KOPT-K1 (cell line): ENCODE data around the gene ZCWPW1.

Source experiments
- H3K27ac ChIP-seq: fragments of 200-600 bp; sonication (generic); 2 replicates; pipeline ENCODE4 v1.5.1; 2016; ENCODE audit warnings: antibody characterized with exemption, mild to moderate bottlenecking, low read depth, low read length; ENCODE audit not compliant: poor library complexity, severe bottlenecking
- H3K36me3 ChIP-seq: fragments of 200-600 bp; sonication (generic); 2 replicates; pipeline ENCODE4 v1.5.1; 2017; ENCODE audit warnings: antibody characterized with exemption, mild to moderate bottlenecking, low read length, moderate library complexity; ENCODE audit not compliant: insufficient read depth
- H3K9me3 ChIP-seq: fragments of 200-600 bp; sonication (generic); 2 replicates; pipeline ENCODE4 v1.5.1; 2017; ENCODE audit warnings: antibody characterized with exemption, low read length, mild to moderate bottlenecking; ENCODE audit not compliant: insufficient read depth, poor library complexity, severe bottlenecking

Gene ZCWPW1

GRCh38 chr7:100430493-100431285, 2.2 kb upstream of the ZCWPW1 start:
- Histone ChIP-seq H3K36me3 (peaks cover 51% of the 10 kb centered on the region), H3K27ac (peak overlapping the region; percentile 99), H3K9me3 (peaks cover 6% of the 10 kb centered on the region)

DNA sequence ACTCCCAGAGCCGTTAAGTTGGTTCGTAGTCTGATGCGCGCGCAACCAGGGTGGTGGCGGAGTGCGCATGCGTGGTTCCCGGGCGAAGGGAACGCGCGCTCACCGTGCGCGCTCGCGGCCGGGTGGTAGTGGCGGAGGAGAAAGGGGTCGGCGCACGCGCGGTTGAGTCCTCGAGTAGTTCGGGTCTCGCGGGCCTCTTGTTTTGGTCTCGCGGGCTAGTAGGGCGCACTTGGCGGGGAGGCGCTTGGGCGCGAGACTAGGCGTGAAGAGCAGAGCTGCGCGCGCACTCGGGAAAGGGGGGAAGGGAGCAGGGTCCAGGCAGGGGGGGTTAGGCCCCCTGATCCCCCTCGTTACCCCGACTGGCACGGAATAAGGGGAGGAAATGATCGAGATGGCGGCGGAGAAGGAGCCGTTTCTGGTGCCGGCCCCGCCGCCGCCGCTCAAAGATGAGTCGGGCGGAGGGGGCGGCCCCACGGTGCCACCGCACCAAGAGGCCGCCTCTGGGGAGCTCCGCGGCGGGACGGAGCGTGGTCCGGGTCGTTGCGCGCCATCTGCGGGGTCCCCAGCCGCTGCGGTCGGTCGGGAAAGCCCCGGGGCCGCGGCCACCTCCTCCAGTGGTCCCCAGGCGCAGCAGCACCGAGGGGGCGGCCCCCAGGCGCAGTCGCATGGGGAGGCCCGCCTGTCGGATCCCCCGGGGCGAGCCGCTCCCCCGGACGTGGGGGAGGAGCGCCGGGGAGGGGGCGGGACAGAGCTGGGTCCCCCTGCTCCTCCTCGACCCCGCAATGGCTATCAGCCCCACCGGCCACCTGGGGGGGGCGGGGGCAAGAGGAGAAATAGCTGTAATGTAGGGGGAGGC, 1.4 kb upstream of the ZCWPW1 start, which contains the start of gene MEPCE:
MEPCE (plus strand) TSS at position 195 of the 856 bp plus-strand sequence; CDS start at position 383, 188 bp downstream.
- H3K9me3 ChIP-seq = peaks cover 6% of the 10 kb centered on the region
- peaks cover 43% of the 10 kb centered on the region for H3K36me3 ChIP-seq
- H3K27ac ChIP-seq = peak within 1 kb of the TSS; percentile 99

- Histone ChIP-seq H3K36me3 (peaks cover 35% of the 10 kb centered on the region), H3K27ac (peak overlapping the region; percentile 99), H3K9me3 (peaks cover 6% of the 10 kb centered on the region)
Measured at GRCh38 chr7:100428967-100429636, 599 bp upstream of the ZCWPW1 start.

DNA sequence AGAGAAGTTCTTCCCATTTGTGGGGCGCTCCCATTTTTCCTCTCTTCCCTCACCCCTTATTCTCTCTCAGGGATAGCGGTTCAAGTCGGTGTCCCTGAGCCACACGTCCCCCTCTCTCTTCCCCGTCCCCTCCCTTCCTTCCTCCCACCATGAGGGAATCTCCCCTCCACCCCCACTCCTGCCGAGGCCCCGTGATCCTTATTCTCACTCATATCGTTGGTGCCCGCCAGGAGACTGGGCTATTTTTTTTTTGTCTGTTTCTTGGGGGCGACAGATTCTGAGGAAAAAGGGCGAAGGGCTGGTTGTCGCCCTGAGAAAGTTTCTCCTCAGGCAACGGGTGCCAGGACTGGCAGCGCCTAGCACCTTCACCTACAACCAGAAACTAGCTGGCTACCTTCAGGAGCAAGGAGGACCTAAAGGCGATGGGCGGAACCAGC, 723 bp downstream of the ZCWPW1 start:
- peak overlapping the region; percentile 99 for H3K27ac ChIP-seq
- H3K9me3 ChIP-seq = peaks cover 6% of the 10 kb centered on the region
- H3K36me3 ChIP-seq = peaks cover 22% of the 10 kb centered on the region

- Histone ChIP-seq H3K27ac (no peak overlapping the region), H3K36me3 (peaks cover 10% of the 10 kb centered on the region), H3K9me3 (peaks cover 6% of the 10 kb centered on the region)
Measured at GRCh38 chr7:100426516-100426915, 2.0 kb downstream of the ZCWPW1 start.

DNA sequence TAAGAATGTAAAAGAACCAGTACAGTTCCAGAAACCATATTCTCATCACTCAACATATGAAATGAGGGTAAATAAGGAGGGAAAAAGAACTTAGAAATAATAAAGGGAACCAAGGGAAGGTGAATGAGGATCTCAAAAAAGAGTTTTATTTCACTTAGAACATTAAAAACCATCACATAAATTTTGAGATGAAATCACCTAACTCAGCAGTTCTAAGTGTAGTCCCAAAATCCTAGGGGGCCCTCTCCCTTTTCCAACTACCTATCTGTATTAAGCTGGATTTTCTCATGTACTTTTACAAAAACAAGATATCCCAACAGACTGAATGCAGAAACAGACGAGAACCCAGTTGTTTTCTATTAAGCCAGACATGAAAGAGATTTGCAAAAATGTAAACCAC, 3.2 kb downstream of the ZCWPW1 start:
- no peaks in the 10 kb centered on the region for H3K36me3 ChIP-seq
- peaks cover 6% of the 10 kb centered on the region for H3K9me3 ChIP-seq
- H3K27ac ChIP-seq = no peak overlapping the region

DNA sequence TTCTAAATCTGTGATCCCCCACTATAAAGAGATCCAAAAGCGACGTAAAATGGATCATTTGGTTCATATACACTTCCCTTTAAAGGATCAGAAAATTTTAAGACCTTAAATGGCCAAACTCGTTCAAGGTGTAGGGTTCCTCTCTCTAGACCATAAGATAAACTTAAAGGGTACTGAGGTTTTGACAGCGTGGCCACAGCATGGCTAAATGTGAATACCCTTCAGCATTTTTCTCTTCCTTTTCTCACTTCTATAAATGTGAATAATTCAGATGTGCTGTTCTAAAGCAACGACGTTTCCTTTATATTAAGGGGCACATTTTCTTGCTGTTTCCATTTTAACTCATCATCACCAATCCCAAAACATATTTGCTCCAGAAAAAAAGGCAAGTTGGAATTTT, 5.2 kb downstream of the ZCWPW1 start:
- H3K9me3 ChIP-seq = peaks cover 6% of the 10 kb centered on the region

DNA sequence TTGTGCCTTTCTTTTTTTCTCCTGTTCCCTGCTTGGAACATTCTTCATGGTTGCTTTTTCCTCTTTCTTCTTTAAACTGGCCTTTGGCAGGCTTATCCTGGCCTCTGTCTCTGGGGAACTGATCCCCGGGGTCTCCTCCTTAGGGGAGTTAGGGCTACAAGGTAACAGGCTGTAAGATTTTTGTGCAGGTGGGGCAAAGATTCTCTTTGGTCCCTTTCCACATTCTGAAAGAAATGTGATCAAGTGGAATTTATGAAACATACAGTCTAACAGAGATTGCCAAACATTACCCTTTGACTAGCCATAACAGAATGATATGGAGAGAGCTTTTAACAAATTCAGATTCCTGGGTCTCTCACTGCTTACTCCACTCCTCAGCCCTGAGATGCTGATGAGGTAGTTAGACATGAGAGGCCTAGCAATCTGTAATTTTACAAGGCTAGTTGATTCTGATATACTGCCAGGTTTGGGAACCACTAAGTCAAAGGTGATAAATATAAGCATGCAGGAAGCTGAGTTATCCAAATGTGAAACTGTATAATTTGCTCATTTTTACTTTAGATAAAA, 8.8 kb downstream of the ZCWPW1 start:
- H3K36me3 ChIP-seq = no peaks in the 10 kb centered on the region
- H3K9me3 ChIP-seq = no peaks in the 10 kb centered on the region
- no peak overlapping the region for H3K27ac ChIP-seq

More for the DNA sequence above, 5.2 kb downstream of the ZCWPW1 start:
- Histone ChIP-seq H3K36me3 (no peaks in the 10 kb centered on the region), H3K27ac (no peak overlapping the region)

DNA sequence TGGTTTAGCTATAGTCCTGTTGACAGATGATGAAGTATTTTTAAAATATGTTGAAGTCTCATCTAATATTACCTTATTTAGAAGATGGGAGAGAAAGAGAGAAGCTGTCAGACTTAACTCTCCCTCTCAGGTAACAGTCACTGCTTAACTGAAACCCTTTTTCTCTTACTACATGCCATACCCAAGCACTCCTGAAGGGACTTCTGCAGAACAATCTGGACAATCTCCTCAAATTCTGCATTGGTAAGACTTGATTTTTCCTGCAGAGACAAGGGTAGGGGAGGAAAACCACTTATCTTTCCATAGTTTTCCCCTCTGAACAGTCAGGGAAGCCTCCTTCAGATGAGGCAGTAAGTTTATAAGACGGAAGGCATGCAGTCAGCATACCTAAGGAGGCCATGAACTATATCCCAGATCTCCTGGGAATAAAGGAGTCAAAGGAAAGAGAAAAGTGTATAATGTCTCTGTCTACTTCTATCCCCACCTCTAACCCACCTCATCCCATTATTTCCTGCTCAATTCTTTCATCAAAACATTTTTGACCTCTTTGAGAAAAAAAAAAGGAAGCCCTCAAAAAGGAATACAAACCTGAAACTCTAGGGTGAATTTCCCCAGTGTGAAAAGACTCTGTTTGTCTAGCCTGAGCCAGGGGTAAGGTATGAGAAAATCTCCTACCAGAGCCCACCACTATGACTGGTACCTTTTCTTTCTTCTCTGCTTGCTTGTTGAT, 9.4 kb downstream of the ZCWPW1 start:
- no peak overlapping the region for H3K27ac ChIP-seq
- no peaks in the 10 kb centered on the region for H3K9me3 ChIP-seq
- no peaks in the 10 kb centered on the region for H3K36me3 ChIP-seq

GRCh38 chr7:100415448-100415847, 13.1 kb downstream of the ZCWPW1 start:
- no peaks in the 10 kb centered on the region for H3K36me3 ChIP-seq

GRCh38 chr7:100413889-100414288, 14.6 kb downstream of the ZCWPW1 start:
- Histone ChIP-seq H3K27ac (no peak overlapping the region), H3K9me3 (no peaks in the 10 kb centered on the region), H3K36me3 (no peaks in the 10 kb centered on the region)

More at GRCh38 chr7:100415448-100415847, 13.1 kb downstream of the ZCWPW1 start:
- Histone ChIP-seq H3K27ac (no peak overlapping the region), H3K9me3 (no peaks in the 10 kb centered on the region)

- no peak overlapping the region for H3K27ac ChIP-seq
- no peaks in the 10 kb centered on the region for H3K9me3 ChIP-seq
- no peaks in the 10 kb centered on the region for H3K36me3 ChIP-seq
Measured at GRCh38 chr7:100413346-100413745, 15.2 kb downstream of the ZCWPW1 start.

- no peaks in the 10 kb centered on the region for H3K9me3 ChIP-seq
- H3K36me3 ChIP-seq = no peaks in the 10 kb centered on the region
- H3K27ac ChIP-seq = no peak overlapping the region
Measured at GRCh38 chr7:100411101-100411500, 17.4 kb downstream of the ZCWPW1 start.
